ENCODE results near the gene ADGRG6. TPM values are rescaled to one million over a fixed set of nuclear protein-coding genes. Genes with fewer than 3 reads are reported as not detected.

Gene ADGRG6
- total RNA-seq, 2 donors from 2014 or later, result 0.18 to 0.25 TPM

- Mint-ChIP-seq H3K27me3 (peaks cover 25% of the 10 kb centered on the region), H3K4me1 (peaks cover 3% of the 10 kb centered on the region)
- ATAC-seq, result no peak
Observed at GRCh38 chr6:142316791-142317368, 15.1 kb downstream of the ADGRG6 start.

GRCh38 chr6:142318714-142319113, 16.9 kb downstream of the ADGRG6 start:
- peaks cover 31% of the 10 kb centered on the region for H3K27me3 Mint-ChIP-seq
- no peaks in the 10 kb centered on the region for H3K9me3 ChIP-seq (ENCODE audit: control insufficient read depth, low read length, poor library complexity, severe bottlenecking)
- no peak overlapping the region for H3K4me3 Mint-ChIP-seq
- no peak for ATAC-seq
- H3K27ac Mint-ChIP-seq, result no peak overlapping the region
- peaks cover 3% of the 10 kb centered on the region for H3K4me1 Mint-ChIP-seq
- H3K36me3 Mint-ChIP-seq (ENCODE audit: low read depth), result no peaks in the 10 kb centered on the region
- DNase-seq, result no peak

More at GRCh38 chr6:142316791-142317368, 15.1 kb downstream of the ADGRG6 start:
- DNase-seq, result no peak
- Mint-ChIP-seq H3K4me3 (no peak overlapping the region), H3K27ac (no peak overlapping the region), H3K36me3 (ENCODE audit: low read depth) (peaks cover under 1% of the 10 kb centered on the region)
- no peaks in the 10 kb centered on the region for H3K9me3 ChIP-seq (ENCODE audit: control insufficient read depth, low read length, poor library complexity, severe bottlenecking)

- no peak overlapping the region for H3K4me3 Mint-ChIP-seq
- no peaks in the 10 kb centered on the region for H3K36me3 Mint-ChIP-seq (ENCODE audit: low read depth)
- DNase-seq (no peak), ATAC-seq (no peak)
- peaks cover 33% of the 10 kb centered on the region for H3K27me3 Mint-ChIP-seq
- no peak overlapping the region for H3K27ac Mint-ChIP-seq
- peaks cover 3% of the 10 kb centered on the region for H3K4me1 Mint-ChIP-seq
- no peaks in the 10 kb centered on the region for H3K9me3 ChIP-seq (ENCODE audit: control insufficient read depth, low read length, poor library complexity, severe bottlenecking)
Observed at GRCh38 chr6:142320366-142320765, 18.6 kb downstream of the ADGRG6 start.

- H3K9me3 ChIP-seq (ENCODE audit: control insufficient read depth, low read length, poor library complexity, severe bottlenecking), result no peaks in the 10 kb centered on the region
- DNase-seq, result no peak
- ATAC-seq, result no peak
- Mint-ChIP-seq H3K36me3 (ENCODE audit: low read depth) (no peaks in the 10 kb centered on the region), H3K4me1 (peaks cover 3% of the 10 kb centered on the region), H3K27me3 (peaks cover 33% of the 10 kb centered on the region), H3K4me3 (no peak overlapping the region), H3K27ac (no peak overlapping the region)
Observed at GRCh38 chr6:142321451-142321850, 19.6 kb downstream of the ADGRG6 start.

GRCh38 chr6:142322066-142322465, 20.3 kb downstream of the ADGRG6 start:
- ATAC-seq, result no peak
- Mint-ChIP-seq H3K27me3 (peaks cover 38% of the 10 kb centered on the region), H3K36me3 (ENCODE audit: low read depth) (no peaks in the 10 kb centered on the region), H3K4me3 (no peak overlapping the region), H3K27ac (no peak overlapping the region), H3K4me1 (peaks cover 3% of the 10 kb centered on the region)
- no peaks in the 10 kb centered on the region for H3K9me3 ChIP-seq (ENCODE audit: control insufficient read depth, low read length, poor library complexity, severe bottlenecking)
- no peak for DNase-seq

- Mint-ChIP-seq H3K27me3 (peaks cover 41% of the 10 kb centered on the region), H3K4me1 (peaks cover 3% of the 10 kb centered on the region), H3K27ac (no peak overlapping the region), H3K36me3 (ENCODE audit: low read depth) (no peaks in the 10 kb centered on the region), H3K4me3 (no peak overlapping the region)
- DNase-seq (no peak), ATAC-seq (no peak)
- H3K9me3 ChIP-seq (ENCODE audit: control insufficient read depth, low read length, poor library complexity, severe bottlenecking), result no peaks in the 10 kb centered on the region
Observed at GRCh38 chr6:142322504-142323198, 20.8 kb downstream of the ADGRG6 start.

GRCh38 chr6:142323377-142323776, 21.6 kb downstream of the ADGRG6 start:
- H3K36me3 Mint-ChIP-seq (ENCODE audit: low read depth), result no peaks in the 10 kb centered on the region
- H3K9me3 ChIP-seq (ENCODE audit: control insufficient read depth, low read length, poor library complexity, severe bottlenecking), result no peaks in the 10 kb centered on the region
- no peak overlapping the region for H3K27ac Mint-ChIP-seq
- DNase-seq (no peak), ATAC-seq (no peak)
- H3K4me3 Mint-ChIP-seq, result no peak overlapping the region
- peaks cover 3% of the 10 kb centered on the region for H3K4me1 Mint-ChIP-seq
- peaks cover 46% of the 10 kb centered on the region for H3K27me3 Mint-ChIP-seq

- no peak overlapping the region for H3K4me3 Mint-ChIP-seq
- no peak overlapping the region for H3K27ac Mint-ChIP-seq
- DNase-seq (no peak), ATAC-seq (no peak)
- no peaks in the 10 kb centered on the region for H3K36me3 Mint-ChIP-seq (ENCODE audit: low read depth)
- no peaks in the 10 kb centered on the region for H3K4me1 Mint-ChIP-seq
- H3K27me3 Mint-ChIP-seq, result peaks cover 39% of the 10 kb centered on the region
- no peaks in the 10 kb centered on the region for H3K9me3 ChIP-seq (ENCODE audit: control insufficient read depth, low read length, poor library complexity, severe bottlenecking)
Observed at GRCh38 chr6:142324111-142324510, 22.3 kb downstream of the ADGRG6 start.

- ATAC-seq (no peak), DNase-seq (no peak)
- no peaks in the 10 kb centered on the region for H3K9me3 ChIP-seq (ENCODE audit: control insufficient read depth, low read length, poor library complexity, severe bottlenecking)
- Mint-ChIP-seq H3K4me1 (no peaks in the 10 kb centered on the region), H3K27ac (no peak overlapping the region), H3K36me3 (ENCODE audit: low read depth) (no peaks in the 10 kb centered on the region), H3K27me3 (peaks cover 37% of the 10 kb centered on the region), H3K4me3 (no peak overlapping the region)
Observed at GRCh38 chr6:142325111-142325510, 23.3 kb downstream of the ADGRG6 start.

- no peaks in the 10 kb centered on the region for H3K9me3 ChIP-seq (ENCODE audit: control insufficient read depth, low read length, poor library complexity, severe bottlenecking)
- no peak overlapping the region for H3K27ac Mint-ChIP-seq
- ATAC-seq, result no peak
- peaks cover under 1% of the 10 kb centered on the region for H3K4me1 Mint-ChIP-seq
- no peaks in the 10 kb centered on the region for H3K36me3 Mint-ChIP-seq (ENCODE audit: low read depth)
- H3K27me3 Mint-ChIP-seq, result peaks cover 37% of the 10 kb centered on the region
- no peak overlapping the region for H3K4me3 Mint-ChIP-seq
- no peak for DNase-seq
Observed at GRCh38 chr6:142326540-142326939, 24.7 kb downstream of the ADGRG6 start.

- Mint-ChIP-seq H3K4me1 (peaks cover 2% of the 10 kb centered on the region), H3K36me3 (ENCODE audit: low read depth) (no peaks in the 10 kb centered on the region), H3K4me3 (no peak overlapping the region), H3K27ac (no peak overlapping the region), H3K27me3 (peaks cover 33% of the 10 kb centered on the region)
- ATAC-seq (no peak), DNase-seq (no peak)
- H3K9me3 ChIP-seq (ENCODE audit: control insufficient read depth, low read length, poor library complexity, severe bottlenecking), result no peaks in the 10 kb centered on the region
Observed at GRCh38 chr6:142328070-142328469, 26.3 kb downstream of the ADGRG6 start.

- Mint-ChIP-seq H3K36me3 (ENCODE audit: low read depth) (no peaks in the 10 kb centered on the region), H3K4me1 (peaks cover 2% of the 10 kb centered on the region), H3K27ac (no peak overlapping the region), H3K4me3 (no peak overlapping the region), H3K27me3 (peaks cover 20% of the 10 kb centered on the region)
- no peaks in the 10 kb centered on the region for H3K9me3 ChIP-seq (ENCODE audit: control insufficient read depth, low read length, poor library complexity, severe bottlenecking)
- ATAC-seq (no peak), DNase-seq (no peak)
Observed at GRCh38 chr6:142329486-142330113, 27.8 kb downstream of the ADGRG6 start.

GRCh38 chr6:142331075-142331551, 29.3 kb downstream of the ADGRG6 start:
- no peaks in the 10 kb centered on the region for H3K9me3 ChIP-seq (ENCODE audit: control insufficient read depth, low read length, poor library complexity, severe bottlenecking)
- H3K27ac Mint-ChIP-seq, result no peak overlapping the region
- H3K27me3 Mint-ChIP-seq, result peaks cover 14% of the 10 kb centered on the region
- ATAC-seq, result peak; percentile 54
- peaks cover 2% of the 10 kb centered on the region for H3K4me1 Mint-ChIP-seq
- DNase-seq, result no peak
- no peaks in the 10 kb centered on the region for H3K36me3 Mint-ChIP-seq (ENCODE audit: low read depth)
- H3K4me3 Mint-ChIP-seq, result no peak overlapping the region
